NCI-H510A treated with DMSO at 0.1 percent for 48 hours (cell line): ENCODE measurements around the gene ANKRD11.

ENCODE experiments used
- DNase-seq: peaks from one replicate; lab custom pipeline; 2025; lab: John Stamatoyannopoulos, UW

Gene ANKRD11

GRCh38 chr16:89233678-89234490 lies 256.5 kb downstream of the ANKRD11 start:
- DNase-seq = no peak

GRCh38 chr16:89232107-89232506 lies 258.3 kb downstream of the ANKRD11 start:
- no peak for DNase-seq

GRCh38 chr16:89230255-89230654 lies 260.1 kb downstream of the ANKRD11 start:
- DNase-seq = no peak

- no peak for DNase-seq
These were observed 265.7 kb downstream of the ANKRD11 start for GRCh38 chr16:89224665-89225064.

GRCh38 chr16:89222931-89223330 lies 267.4 kb downstream of the ANKRD11 start:
- no peak for DNase-seq

- DNase-seq = no peak
These were observed 268.8 kb downstream of the ANKRD11 start for GRCh38 chr16:89221604-89222003.

GRCh38 chr16:89219365-89219764 lies 271.0 kb downstream of the ANKRD11 start:
- no peak for DNase-seq
